ENCODE results near the gene ANKS1B.

GRCh38 chr12:98821866-98822265 is 1162.9 kb downstream of the ANKS1B start:
- TF ChIP-seq, protein P1, sequence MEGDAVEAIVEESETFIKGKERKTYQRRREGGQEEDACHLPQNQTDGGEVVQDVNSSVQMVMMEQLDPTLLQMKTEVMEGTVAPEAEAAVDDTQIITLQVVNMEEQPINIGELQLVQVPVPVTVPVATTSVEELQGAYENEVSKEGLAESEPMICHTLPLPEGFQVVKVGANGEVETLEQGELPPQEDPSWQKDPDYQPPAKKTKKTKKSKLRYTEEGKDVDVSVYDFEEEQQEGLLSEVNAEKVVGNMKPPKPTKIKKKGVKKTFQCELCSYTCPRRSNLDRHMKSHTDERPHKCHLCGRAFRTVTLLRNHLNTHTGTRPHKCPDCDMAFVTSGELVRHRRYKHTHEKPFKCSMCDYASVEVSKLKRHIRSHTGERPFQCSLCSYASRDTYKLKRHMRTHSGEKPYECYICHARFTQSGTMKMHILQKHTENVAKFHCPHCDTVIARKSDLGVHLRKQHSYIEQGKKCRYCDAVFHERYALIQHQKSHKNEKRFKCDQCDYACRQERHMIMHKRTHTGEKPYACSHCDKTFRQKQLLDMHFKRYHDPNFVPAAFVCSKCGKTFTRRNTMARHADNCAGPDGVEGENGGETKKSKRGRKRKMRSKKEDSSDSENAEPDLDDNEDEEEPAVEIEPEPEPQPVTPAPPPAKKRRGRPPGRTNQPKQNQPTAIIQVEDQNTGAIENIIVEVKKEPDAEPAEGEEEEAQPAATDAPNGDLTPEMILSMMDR (conservative IDR thresholded peaks at IDR 0.05; ENCODE audit: low read depth, low read length): no peak
- TF ChIP-seq POLR2A (IDR thresholded peaks at IDR 0.05; ENCODE audit: low read depth, low read length) (no peak), RCOR1 (IDR thresholded peaks at IDR 0.05; ENCODE audit: insufficient replicate concordance, low read length) (no peak), RAD21 (IDR thresholded peaks at IDR 0.05; ENCODE audit: low read length) (no peak), MXI1 (IDR thresholded peaks at IDR 0.05; ENCODE audit: borderline replicate concordance, low read depth, low read length) (no peak), USF2 (IDR thresholded peaks at IDR 0.05; ENCODE audit: low read depth, low read length) (no peak), ELK1 (IDR thresholded peaks at IDR 0.05; ENCODE audit: borderline replicate concordance, low read depth, low read length) (no peak)

Measured in IMR-90 (cell line).